Activated T-helper 2 cell treated with anti-CD3 and anti-CD28 coated beads, Interferon-gamma antibody, Interleukin-2, Interleukin-4, amounts not matched to agents 10 μg/mL and 5 μg/mL and 100 μg/mL, durations not matched to agents 14 hours and 24 hours and 36 hours (primary cell): ENCODE measurements around the gene SV2B. TPM values are rescaled to one million over a fixed set of nuclear protein-coding genes. Genes with fewer than 3 reads are reported as not detected.

Experiments used
- DNase-seq: peaks from one replicate; pipeline ENCODE4 v3.0.0; 2021; ENCODE audit warnings: low spot score
- H3K27ac Mint-ChIP-seq: one replicate; pipeline ENCODE4 v1.8.0; 2021; ENCODE audit warnings: mixed read lengths
- H3K27me3 Mint-ChIP-seq: one replicate; pipeline ENCODE4 v1.8.0; 2021; ENCODE audit warnings: low read depth, mixed read lengths
- H3K36me3 Mint-ChIP-seq: one replicate; pipeline ENCODE4 v1.8.0; 2021; ENCODE audit warnings: low read depth, mixed read lengths
- H3K4me1 Mint-ChIP-seq: one replicate; pipeline ENCODE4 v1.8.0; 2021; ENCODE audit warnings: low read depth, mixed read lengths
- H3K4me3 Mint-ChIP-seq: one replicate; pipeline ENCODE4 v1.8.0; 2021; ENCODE audit warnings: low read depth, mild to moderate bottlenecking, moderate library complexity, mixed read lengths
- H3K9me3 Mint-ChIP-seq: one replicate; pipeline ENCODE4 v1.8.0; 2021; ENCODE audit warnings: mixed read lengths
- intact Hi-C: fragments of 100-400 bp; cut with micrococcal nuclease; formaldehyde crosslinking; loops from one replicate; pipeline ENCODE4 v1.15.1; 2023
- total RNA-seq: library from RNA; stranded (reverse); gene quantifications from 2 replicates; pipeline ENCODE4 v1.2.3, GENCODE V29; 2022

Gene SV2B
- total RNA-seq, 1 donor from 2014 or later, result 0.02 TPM

- Mint-ChIP-seq H3K4me1 (no peaks in the 10 kb centered on the region), H3K27me3 (peaks cover 17% of the 10 kb centered on the region), H3K36me3 (no peaks in the 10 kb centered on the region), H3K9me3 (no peaks in the 10 kb centered on the region), H3K4me3 (no peak overlapping the region), H3K27ac (no peak overlapping the region)
- DNase-seq, result no peak
- intact Hi-C loops, result no loop called here
Observed at GRCh38 chr15:91152896-91153581, 53.0 kb downstream of the SV2B start.

GRCh38 chr15:91153954-91154353 is 53.9 kb downstream of the SV2B start:
- Mint-ChIP-seq H3K27me3 (peaks cover 23% of the 10 kb centered on the region), H3K36me3 (no peaks in the 10 kb centered on the region), H3K4me3 (no peak overlapping the region), H3K27ac (no peak overlapping the region), H3K9me3 (no peaks in the 10 kb centered on the region), H3K4me1 (no peaks in the 10 kb centered on the region)
- no peak for DNase-seq
- intact Hi-C loops, result no loop called here

- Mint-ChIP-seq H3K36me3 (no peaks in the 10 kb centered on the region), H3K27ac (no peak overlapping the region), H3K4me3 (no peak overlapping the region), H3K4me1 (no peaks in the 10 kb centered on the region), H3K27me3 (peaks cover 14% of the 10 kb centered on the region), H3K9me3 (no peaks in the 10 kb centered on the region)
- intact Hi-C loops, result no loop called here
- no peak for DNase-seq
Observed at GRCh38 chr15:91156175-91156726, 56.2 kb downstream of the SV2B start.

GRCh38 chr15:91158415-91159394 is 58.6 kb downstream of the SV2B start:
- no peak overlapping the region for H3K27ac Mint-ChIP-seq
- no peak for DNase-seq
- intact Hi-C loops, result no loop called here
- no peaks in the 10 kb centered on the region for H3K9me3 Mint-ChIP-seq
- H3K27me3 Mint-ChIP-seq, result peaks cover 12% of the 10 kb centered on the region
- H3K4me1 Mint-ChIP-seq, result no peaks in the 10 kb centered on the region
- no peak overlapping the region for H3K4me3 Mint-ChIP-seq
- H3K36me3 Mint-ChIP-seq, result no peaks in the 10 kb centered on the region

GRCh38 chr15:91165850-91166249 is 65.8 kb downstream of the SV2B start:
- no peak for DNase-seq
- no peaks in the 10 kb centered on the region for H3K4me1 Mint-ChIP-seq
- intact Hi-C loops, result no loop called here
- H3K36me3 Mint-ChIP-seq, result no peaks in the 10 kb centered on the region
- H3K4me3 Mint-ChIP-seq, result no peak overlapping the region
- no peaks in the 10 kb centered on the region for H3K27me3 Mint-ChIP-seq
- H3K9me3 Mint-ChIP-seq, result peaks cover 25% of the 10 kb centered on the region
- H3K27ac Mint-ChIP-seq, result no peak overlapping the region

- no peaks in the 10 kb centered on the region for H3K4me1 Mint-ChIP-seq
- no peaks in the 10 kb centered on the region for H3K27me3 Mint-ChIP-seq
- no peak overlapping the region for H3K4me3 Mint-ChIP-seq
- no peaks in the 10 kb centered on the region for H3K36me3 Mint-ChIP-seq
- H3K9me3 Mint-ChIP-seq, result peaks cover 25% of the 10 kb centered on the region
- no peak overlapping the region for H3K27ac Mint-ChIP-seq
- DNase-seq, result no peak
- intact Hi-C loops, result no loop called here
Observed at GRCh38 chr15:91168457-91168856, 68.4 kb downstream of the SV2B start.

GRCh38 chr15:91171334-91171733 is 71.3 kb downstream of the SV2B start:
- Mint-ChIP-seq H3K4me1 (no peaks in the 10 kb centered on the region), H3K4me3 (no peak overlapping the region), H3K9me3 (peaks cover 9% of the 10 kb centered on the region), H3K36me3 (no peaks in the 10 kb centered on the region), H3K27me3 (no peaks in the 10 kb centered on the region), H3K27ac (no peak overlapping the region)
- no peak for DNase-seq
- intact Hi-C loops, result no loop called here

GRCh38 chr15:91182101-91182500 is 82.0 kb downstream of the SV2B start:
- H3K27me3 Mint-ChIP-seq, result peaks cover 7% of the 10 kb centered on the region
- H3K4me3 Mint-ChIP-seq, result no peak overlapping the region
- no peak for DNase-seq
- H3K36me3 Mint-ChIP-seq, result no peaks in the 10 kb centered on the region
- intact Hi-C loops, result no loop called here
- H3K27ac Mint-ChIP-seq, result no peak overlapping the region
- no peaks in the 10 kb centered on the region for H3K4me1 Mint-ChIP-seq
- H3K9me3 Mint-ChIP-seq, result no peaks in the 10 kb centered on the region

- Mint-ChIP-seq H3K27ac (no peak overlapping the region), H3K4me3 (no peak overlapping the region), H3K9me3 (no peaks in the 10 kb centered on the region), H3K27me3 (peaks cover 7% of the 10 kb centered on the region), H3K36me3 (no peaks in the 10 kb centered on the region), H3K4me1 (no peaks in the 10 kb centered on the region)
- DNase-seq, result no peak
- intact Hi-C loops, result no loop called here
Observed at GRCh38 chr15:91183596-91183995, 83.5 kb downstream of the SV2B start.

GRCh38 chr15:91184441-91184840 is 84.4 kb downstream of the SV2B start:
- no peak overlapping the region for H3K4me3 Mint-ChIP-seq
- no peak for DNase-seq
- H3K36me3 Mint-ChIP-seq, result no peaks in the 10 kb centered on the region
- no peaks in the 10 kb centered on the region for H3K9me3 Mint-ChIP-seq
- no peak overlapping the region for H3K27ac Mint-ChIP-seq
- peaks cover 5% of the 10 kb centered on the region for H3K27me3 Mint-ChIP-seq
- no peaks in the 10 kb centered on the region for H3K4me1 Mint-ChIP-seq
- intact Hi-C loops, result no loop called here

- DNase-seq, result no peak
- Mint-ChIP-seq H3K9me3 (no peaks in the 10 kb centered on the region), H3K27me3 (peaks cover 12% of the 10 kb centered on the region)
Observed at GRCh38 chr15:91186904-91187656, 87.0 kb downstream of the SV2B start.

GRCh38 chr15:91192285-91192684 is 92.2 kb downstream of the SV2B start:
- DNase-seq, result no peak
- Mint-ChIP-seq H3K27ac (no peak overlapping the region), H3K4me1 (peaks cover 4% of the 10 kb centered on the region), H3K36me3 (no peaks in the 10 kb centered on the region), H3K27me3 (peaks cover 16% of the 10 kb centered on the region), H3K4me3 (no peak overlapping the region), H3K9me3 (no peaks in the 10 kb centered on the region)
- intact Hi-C loops, result no loop called here

More at GRCh38 chr15:91186904-91187656, 87.0 kb downstream of the SV2B start:
- H3K36me3 Mint-ChIP-seq, result no peaks in the 10 kb centered on the region
- no peak overlapping the region for H3K27ac Mint-ChIP-seq
- H3K4me3 Mint-ChIP-seq, result no peak overlapping the region
- H3K4me1 Mint-ChIP-seq, result no peaks in the 10 kb centered on the region
- intact Hi-C loops, result no loop called here
